NCI-H146 treated with DMSO at 0.1 percent for 48 hours (cell line): ENCODE measurements around the gene HID1.
"Not testable (repeated sequence)": the region's sequence is repeated elsewhere in the genome, so short reads cannot be mapped to it uniquely, and the experiment has no call there.

ENCODE experiments used
- DNase-seq: peaks from one replicate; lab custom pipeline; 2025; ENCODE audit not compliant: unreplicated experiment; lab: John Stamatoyannopoulos, UW

The HID1 gene

GRCh38 chr17:74972107-74972972, at the start of gene HID1:
Gene HID1, minus strand, starts transcription at chr17:74972759. Its CDS starts 103 bp downstream, at chr17:74972656.
- peak; percentile 72 for DNase-seq

GRCh38 chr17:75020331-75021110, 48.0 kb upstream of the HID1 start:
- DNase-seq: no peak

- no peak for DNase-seq
These were observed 47.2 kb upstream of the HID1 start for GRCh38 chr17:75019710-75020109.

GRCh38 chr17:75019146-75019545, 46.6 kb upstream of the HID1 start:
- no peak for DNase-seq

- peak; percentile 46 for DNase-seq
These were observed 40.6 kb upstream of the HID1 start for GRCh38 chr17:75013092-75013559.

- peak; percentile 51 for DNase-seq
These were observed 40.0 kb upstream of the HID1 start, which contains the start of gene MRPL58 for GRCh38 chr17:75012346-75013091. Gene MRPL58, plus strand, starts transcription at chr17:75012670. Its CDS starts 17 bp downstream, at chr17:75012687.

- no peak for DNase-seq
These were observed 39.5 kb upstream of the HID1 start for GRCh38 chr17:75012096-75012345.

GRCh38 chr17:75011401-75012095, 39.0 kb upstream of the HID1 start:
- peak; percentile 36 for DNase-seq

- peak; percentile 80 for DNase-seq
These were observed 38.3 kb upstream of the HID1 start for GRCh38 chr17:75010683-75011400.

GRCh38 chr17:75009139-75009724, 36.7 kb upstream of the HID1 start:
- no peak for DNase-seq

GRCh38 chr17:75008373-75008772, 35.8 kb upstream of the HID1 start:
- peak; percentile 41 for DNase-seq

- DNase-seq: no peak
These were observed 34.1 kb upstream of the HID1 start for GRCh38 chr17:75006653-75007052.

GRCh38 chr17:75006084-75006483, 33.5 kb upstream of the HID1 start:
- DNase-seq: not testable (repeated sequence)

GRCh38 chr17:75005291-75005690, 32.7 kb upstream of the HID1 start:
- DNase-seq: no peak

GRCh38 chr17:75004371-75004770, 31.8 kb upstream of the HID1 start:
- DNase-seq: no peak

- no peak for DNase-seq
These were observed 31.4 kb upstream of the HID1 start for GRCh38 chr17:75003957-75004355.

- DNase-seq: no peak
These were observed 30.8 kb upstream of the HID1 start for GRCh38 chr17:75003070-75003956.

GRCh38 chr17:75001915-75002843, 29.6 kb upstream of the HID1 start:
- DNase-seq: no peak
